ENCODE results near the gene PHAF1. TPM values are rescaled to one million over a fixed set of nuclear protein-coding genes. Genes with fewer than 3 reads are reported as not detected.

The PHAF1 gene
- total RNA-seq, 2 donors from 2014 or later, result 10.3 TPM

DNA sequence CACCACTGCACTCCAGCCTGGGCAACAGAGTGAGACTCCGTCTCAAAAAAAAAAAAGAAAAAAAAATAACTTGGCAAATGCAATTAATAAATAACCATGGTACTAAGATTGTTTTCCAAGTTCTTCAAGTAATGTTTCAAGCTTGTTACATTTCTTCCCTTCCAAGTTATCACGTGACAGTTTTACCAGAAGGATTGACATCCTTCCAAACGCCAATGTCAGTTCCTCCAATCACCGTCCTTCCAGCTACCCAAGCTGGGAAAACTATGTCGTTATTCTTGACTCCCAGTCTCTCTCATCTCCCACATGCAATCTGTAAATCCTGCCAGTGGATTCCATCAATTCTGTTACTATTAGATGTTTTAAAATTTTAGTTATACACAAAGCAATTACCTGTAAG, 3.9 kb upstream of the PHAF1 start:
- DNase-seq (ENCODE audit: low spot score), result no peak
- Histone ChIP-seq H3K9me3 (no peaks in the 10 kb centered on the region), H3K4me1 (peaks cover 0 to 14% of the 10 kb centered on the region in 2 donors), H3K4me3 (no peak overlapping the region), H3K27ac (no peak overlapping the region), H3K27me3 (no peaks in the 10 kb centered on the region), H3K36me3 (no peaks in the 10 kb centered on the region)
- TF ChIP-seq, protein P1, sequence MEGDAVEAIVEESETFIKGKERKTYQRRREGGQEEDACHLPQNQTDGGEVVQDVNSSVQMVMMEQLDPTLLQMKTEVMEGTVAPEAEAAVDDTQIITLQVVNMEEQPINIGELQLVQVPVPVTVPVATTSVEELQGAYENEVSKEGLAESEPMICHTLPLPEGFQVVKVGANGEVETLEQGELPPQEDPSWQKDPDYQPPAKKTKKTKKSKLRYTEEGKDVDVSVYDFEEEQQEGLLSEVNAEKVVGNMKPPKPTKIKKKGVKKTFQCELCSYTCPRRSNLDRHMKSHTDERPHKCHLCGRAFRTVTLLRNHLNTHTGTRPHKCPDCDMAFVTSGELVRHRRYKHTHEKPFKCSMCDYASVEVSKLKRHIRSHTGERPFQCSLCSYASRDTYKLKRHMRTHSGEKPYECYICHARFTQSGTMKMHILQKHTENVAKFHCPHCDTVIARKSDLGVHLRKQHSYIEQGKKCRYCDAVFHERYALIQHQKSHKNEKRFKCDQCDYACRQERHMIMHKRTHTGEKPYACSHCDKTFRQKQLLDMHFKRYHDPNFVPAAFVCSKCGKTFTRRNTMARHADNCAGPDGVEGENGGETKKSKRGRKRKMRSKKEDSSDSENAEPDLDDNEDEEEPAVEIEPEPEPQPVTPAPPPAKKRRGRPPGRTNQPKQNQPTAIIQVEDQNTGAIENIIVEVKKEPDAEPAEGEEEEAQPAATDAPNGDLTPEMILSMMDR (IDR thresholded peaks at IDR 0.05), result no peak

DNA sequence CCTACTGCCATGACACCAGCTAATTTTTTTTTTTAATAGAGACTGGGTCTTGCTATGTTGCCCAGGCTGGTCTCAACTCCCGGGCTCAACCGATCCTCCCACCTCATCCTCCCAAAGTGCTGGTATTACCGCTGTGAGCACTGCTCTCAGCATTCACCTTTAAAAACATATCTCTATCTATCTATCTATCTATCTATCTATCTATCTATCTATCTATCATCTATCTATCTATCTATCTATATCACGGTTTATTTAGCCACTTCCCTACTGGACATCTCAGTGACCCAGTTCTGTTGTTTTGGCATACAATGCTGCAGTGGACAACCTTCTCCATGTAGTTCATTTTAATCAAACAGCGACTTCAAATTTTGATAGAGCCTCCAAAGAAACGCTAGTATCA, 1.3 kb upstream of the PHAF1 start:
- Histone ChIP-seq H3K4me3 (no peak overlapping the region), H3K4me1 (peaks cover 0 to 25% of the 10 kb centered on the region in 2 donors)
- TF ChIP-seq, protein P1 (IDR thresholded peaks at IDR 0.05), result no peak

DNA sequence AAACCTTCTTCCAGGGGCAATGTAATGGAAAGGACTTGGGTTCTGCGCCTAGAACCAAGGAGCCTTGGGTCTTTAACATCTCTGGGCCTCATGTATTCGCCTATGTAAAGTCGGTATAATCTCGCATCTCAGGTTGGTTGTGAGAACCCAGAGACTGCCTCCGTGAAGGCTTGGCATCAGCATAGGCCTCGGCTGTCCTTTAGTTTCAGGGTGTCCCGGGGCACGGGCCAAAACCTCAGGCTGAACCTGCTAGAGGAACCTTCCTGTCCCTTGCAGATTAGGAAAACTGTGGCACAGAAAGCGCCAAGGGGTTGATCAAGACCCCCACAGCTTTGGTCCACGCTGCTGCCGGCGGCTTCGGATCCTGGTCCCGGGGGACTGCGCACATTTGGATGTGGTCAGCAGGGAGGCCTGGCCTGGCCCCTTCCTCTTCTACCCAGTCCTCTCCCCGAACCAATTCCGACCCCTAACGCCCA, 772 bp upstream of the PHAF1 start:
- no peak for DNase-seq (ENCODE audit: low spot score)
- peak overlapping the region; percentile 94 to 98 for H3K4me3 ChIP-seq
- peak overlapping the region; percentile 77 to 88 for H3K27ac ChIP-seq
- TF ChIP-seq, protein P1 (IDR thresholded peaks at IDR 0.05), result no peak
- no peaks in the 10 kb centered on the region for H3K9me3 ChIP-seq
- peaks cover 0 to 25% of the 10 kb centered on the region in 2 donors for H3K4me1 ChIP-seq
- H3K36me3 ChIP-seq, result no peaks in the 10 kb centered on the region
- H3K27me3 ChIP-seq, result no peaks in the 10 kb centered on the region

More for the DNA sequence above, 1.3 kb upstream of the PHAF1 start:
- DNase-seq (ENCODE audit: low spot score), result no peak
- Histone ChIP-seq H3K27ac (no peak overlapping the region), H3K9me3 (no peaks in the 10 kb centered on the region), H3K27me3 (no peaks in the 10 kb centered on the region), H3K36me3 (no peaks in the 10 kb centered on the region)

DNA sequence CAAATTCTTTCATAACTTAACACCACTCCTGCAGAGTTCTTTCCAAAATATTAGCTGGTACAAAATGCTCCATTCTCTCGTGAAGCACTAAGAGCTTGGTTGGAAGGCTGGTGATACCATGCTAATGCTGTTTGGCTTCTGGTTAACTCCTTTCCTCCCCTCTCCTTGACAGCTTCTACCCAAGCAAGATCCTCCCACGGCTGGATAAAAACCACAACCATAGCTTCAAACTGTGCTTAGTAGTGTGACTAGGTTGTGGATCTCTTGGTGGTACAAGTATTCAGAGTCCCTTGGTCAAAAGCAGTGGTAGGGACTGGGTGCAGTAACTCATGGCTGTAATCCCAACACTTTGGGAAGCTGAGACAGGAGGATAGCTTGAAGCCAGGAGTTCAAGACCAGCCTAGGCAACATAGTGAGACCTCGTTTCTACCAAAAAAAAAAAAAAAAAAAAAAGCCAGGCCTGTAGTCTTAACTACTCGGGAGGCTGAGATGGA, 2.3 kb downstream of the PHAF1 start:
- DNase-seq (ENCODE audit: low spot score), result no peak
- H3K4me1 ChIP-seq, result peaks cover 0 to 25% of the 10 kb centered on the region in 2 donors
- H3K27ac ChIP-seq, result no peak overlapping the region
- no peak overlapping the region for H3K4me3 ChIP-seq
- TF ChIP-seq, protein P1 (IDR thresholded peaks at IDR 0.05), result no peak
- no peaks in the 10 kb centered on the region for H3K9me3 ChIP-seq
- H3K27me3 ChIP-seq, result no peaks in the 10 kb centered on the region
- H3K36me3 ChIP-seq, result no peaks in the 10 kb centered on the region

DNA sequence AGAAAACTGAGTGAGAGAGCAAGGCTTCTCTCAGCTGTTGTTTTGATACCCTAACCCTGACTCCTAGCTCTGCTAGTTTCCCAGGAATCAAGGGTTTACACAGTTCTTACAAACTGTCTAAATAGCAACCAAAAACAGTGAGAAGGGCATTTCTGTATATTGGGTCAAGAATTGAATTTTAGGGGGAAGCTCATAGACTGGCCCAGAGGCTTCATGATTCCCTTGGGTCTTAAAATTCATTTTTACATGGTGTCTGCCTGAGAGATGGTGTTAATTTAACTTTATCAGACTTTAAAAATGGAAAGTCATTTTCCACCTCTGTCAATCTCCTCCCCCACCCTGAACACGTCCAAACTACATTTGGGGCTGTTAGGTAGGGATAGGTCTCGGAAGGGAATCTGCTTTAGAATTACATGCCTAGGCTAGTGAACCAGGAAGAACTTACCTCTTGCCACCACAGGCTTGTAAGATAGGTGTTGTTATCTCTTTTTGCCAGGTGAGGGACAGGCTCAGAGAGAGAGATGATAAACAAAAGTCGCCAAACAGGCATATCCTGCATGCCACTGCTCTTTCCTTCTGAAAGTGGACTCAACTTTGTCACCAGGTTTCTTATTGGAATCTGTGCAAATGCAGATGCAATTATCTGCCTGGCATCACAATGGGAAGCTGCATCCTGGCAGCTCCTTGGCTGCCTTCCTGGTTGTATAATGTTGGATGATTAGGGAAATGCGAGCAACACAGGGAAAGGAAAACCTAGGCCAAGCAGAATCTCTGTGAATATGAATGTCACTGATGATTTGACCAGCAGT, 3.1 kb downstream of the PHAF1 start:
- DNase-seq (ENCODE audit: low spot score), result no peak
- Histone ChIP-seq H3K4me3 (no peak overlapping the region), H3K27ac (no peak overlapping the region), H3K4me1 (peaks cover 0 to 25% of the 10 kb centered on the region in 2 donors), H3K27me3 (no peaks in the 10 kb centered on the region), H3K9me3 (no peaks in the 10 kb centered on the region), H3K36me3 (no peaks in the 10 kb centered on the region)
- TF ChIP-seq, protein P1 (IDR thresholded peaks at IDR 0.05), result no peak

Data from right atrium auricular region (tissue), 2 donors.